Smooth muscle cell (in vitro differentiated cells): ENCODE measurements around the gene CDH22. TPM values are rescaled to one million over a fixed set of nuclear protein-coding genes. Genes with fewer than 3 reads are reported as not detected.
A peak's percentile ranks its signal among the peaks of the same experiment; 100 is the strongest.

Source experiments
- DNase-seq: peaks from one replicate; lab custom pipeline; 2025; ENCODE audit not compliant: unreplicated experiment; lab: John Stamatoyannopoulos, UW
- H2AFZ ChIP-seq: fragments of 200-600 bp; sonication (generic); 2 replicates; pipeline ENCODE4 v1.6.0; 2016; ENCODE audit warnings: antibody characterized with exemption, low read depth, mild to moderate bottlenecking
- H3F3A ChIP-seq: fragments of 200-600 bp; sonication (generic); 2 replicates; pipeline ENCODE4 v1.6.0; 2017; ENCODE audit warnings: antibody characterized with exemption, low read depth
- H3K27ac ChIP-seq: fragments of 200-600 bp; sonication (generic); 2 replicates; pipeline ENCODE4 v1.5.1; 2016; ENCODE audit warnings: low read depth, mild to moderate bottlenecking
- H3K27me3 ChIP-seq: fragments of 200-600 bp; sonication (generic); 2 replicates; pipeline ENCODE4 v1.6.1; 2016; ENCODE audit warnings: low read depth, mild to moderate bottlenecking
- H3K36me3 ChIP-seq: fragments of 200-600 bp; sonication (generic); 2 replicates; pipeline ENCODE4 v1.5.1; 2016; ENCODE audit warnings: low read depth
- H3K4me1 ChIP-seq: fragments of 200-600 bp; sonication (generic); 2 replicates; pipeline ENCODE4 v1.5.1; 2016; ENCODE audit warnings: low read depth
- H3K4me2 ChIP-seq: fragments of 200-600 bp; sonication (generic); 2 replicates; pipeline ENCODE4 v1.6.0; 2016; ENCODE audit warnings: mild to moderate bottlenecking
- H3K4me3 ChIP-seq: fragments of 200-600 bp; sonication (generic); 2 replicates; pipeline ENCODE4 v1.5.1; 2016; ENCODE audit warnings: mild to moderate bottlenecking
- H3K79me2 ChIP-seq: fragments of 200-600 bp; sonication (generic); 2 replicates; pipeline ENCODE4 v1.6.0; 2016; ENCODE audit warnings: low read depth, mild to moderate bottlenecking
- H3K9ac ChIP-seq: fragments of 200-600 bp; sonication (generic); 2 replicates; pipeline ENCODE4 v1.6.0; 2016; ENCODE audit warnings: low read depth
- H3K9me3 ChIP-seq: fragments of 200-600 bp; sonication (generic); replicated peaks from 2 replicates; pipeline ENCODE4 v1.5.1; 2016; ENCODE audit warnings: low read depth
- H4K20me1 ChIP-seq: fragments of 200-600 bp; sonication (generic); 2 replicates; pipeline ENCODE4 v1.6.0; 2016; ENCODE audit warnings: low read depth
- CTCF ChIP-seq: fragments of 200-600 bp; sonication (generic); IDR thresholded peaks from 2 replicates; pipeline ENCODE4 v1.5.1; 2017; ENCODE audit warnings: borderline replicate concordance, mild to moderate bottlenecking, antibody characterized with exemption; ENCODE audit not compliant: insufficient read depth, poor library complexity, severe bottlenecking
- WGBS: methylation state at CpG from one replicate; pipeline ENCODE4 v1.1.7; 2016; ENCODE audit warnings: low lambda C conversion rate; 5-methylcytosine and 5-hydroxymethylcytosine counted together
- polyA plus RNA-seq: library from polyadenylated mRNA; unstranded; fragments of >200 nt; fragmentation: Nextera tagmentation; extraction: Ambion mirVana; gene quantifications from 2 replicates; pipeline ENCODE4 v1.2.1, GENCODE V29; 2016
- total RNA-seq: library from RNA; depleted of rRNA; stranded (reverse); fragments of >200 nt; gene quantifications from 2 replicates; pipeline ENCODE4 v1.2.3, GENCODE V29; 2014

The CDH22 gene
- total and polyA plus RNA-seq, 2 experiments from 2014 or later: not detected

GRCh38 chr20:46311719-46312074, 3.4 kb upstream of the CDH22 start:
- Histone ChIP-seq H3K36me3 (no peaks in the 10 kb centered on the region), H3K9ac (no peak overlapping the region), H3K27me3 (peaks cover 96% of the 10 kb centered on the region), H3K27ac (no peak overlapping the region), H3K4me2 (no peak overlapping the region), H3F3A (no peaks in the 10 kb centered on the region), H4K20me1 (no peaks in the 10 kb centered on the region), H2AFZ (no peak overlapping the region), H3K9me3 (no peaks in the 10 kb centered on the region), H3K4me3 (no peak overlapping the region), H3K79me2 (no peaks in the 10 kb centered on the region), H3K4me1 (peaks cover 6% of the 10 kb centered on the region)
- WGBS: 19% methylated on average over 5 of the region's 5 CpGs
- TF ChIP-seq CTCF: no peak
- no peak for DNase-seq

- H3K27me3 ChIP-seq: peaks cover 100% of the 10 kb centered on the region
- H2AFZ ChIP-seq: no peak overlapping the region
- H3F3A ChIP-seq: no peaks in the 10 kb centered on the region
- DNase-seq: no peak
- H3K36me3 ChIP-seq: no peaks in the 10 kb centered on the region
- H3K27ac ChIP-seq: no peak overlapping the region
- H3K79me2 ChIP-seq: no peaks in the 10 kb centered on the region
- no peak for TF ChIP-seq CTCF
- H3K9ac ChIP-seq: no peak overlapping the region
- no peaks in the 10 kb centered on the region for H4K20me1 ChIP-seq
- 43% methylated on average over 5 of the region's 5 CpGs for WGBS
- peaks cover 6% of the 10 kb centered on the region for H3K4me1 ChIP-seq
- no peaks in the 10 kb centered on the region for H3K9me3 ChIP-seq
- H3K4me3 ChIP-seq: no peak overlapping the region
- H3K4me2 ChIP-seq: no peak overlapping the region
These were observed 2.8 kb upstream of the CDH22 start for GRCh38 chr20:46311039-46311650.

- Histone ChIP-seq H3K79me2 (no peaks in the 10 kb centered on the region), H4K20me1 (no peaks in the 10 kb centered on the region), H3K9me3 (no peaks in the 10 kb centered on the region), H3K4me1 (peaks cover 6% of the 10 kb centered on the region), H3K9ac (no peak overlapping the region), H3K4me2 (no peak overlapping the region), H3K36me3 (no peaks in the 10 kb centered on the region), H2AFZ (no peak overlapping the region), H3K27me3 (peaks cover 100% of the 10 kb centered on the region), H3K4me3 (no peak overlapping the region), H3F3A (no peaks in the 10 kb centered on the region), H3K27ac (no peak overlapping the region)
- no peak for TF ChIP-seq CTCF
- DNase-seq: no peak
- 75% methylated on average over 2 of the region's 2 CpGs for WGBS
These were observed 1.6 kb upstream of the CDH22 start for GRCh38 chr20:46309945-46310344.

GRCh38 chr20:46307999-46308257, 370 bp downstream of the CDH22 start:
- no peaks in the 10 kb centered on the region for H3K79me2 ChIP-seq
- TF ChIP-seq CTCF: no peak
- H3K4me3 ChIP-seq: peak overlapping the region; percentile 58
- H3F3A ChIP-seq: no peaks in the 10 kb centered on the region
- peak overlapping the region; percentile 93 for H3K4me2 ChIP-seq
- H3K9me3 ChIP-seq: no peaks in the 10 kb centered on the region
- no peaks in the 10 kb centered on the region for H4K20me1 ChIP-seq
- H2AFZ ChIP-seq: no peak overlapping the region
- H3K9ac ChIP-seq: no peak overlapping the region
- H3K27me3 ChIP-seq: peaks cover 100% of the 10 kb centered on the region
- no peak overlapping the region for H3K27ac ChIP-seq
- H3K4me1 ChIP-seq: peaks cover 6% of the 10 kb centered on the region
- no peaks in the 10 kb centered on the region for H3K36me3 ChIP-seq
- WGBS: under 1% methylated on average over 19 of the region's 35 CpGs
- DNase-seq: no peak
